Activated T-helper 17 cell treated with anti-CD3 and anti-CD28 coated beads, Interleukin-2, amount 50 U/mL, for 72 hours (primary cell): Measurements from ENCODE around the gene TRIM3. TPM values are rescaled to one million over a fixed set of nuclear protein-coding genes. Genes with fewer than 3 reads are reported as not detected.

Experiments
- ATAC-seq: fragments of 150-1000 bp; cut with Tn5 transposase; replicated peaks from 2 replicates; pipeline ENCODE4 v1.10.0; 2021; ENCODE audit warnings: mild to moderate bottlenecking, moderate library complexity
- H3K27ac Mint-ChIP-seq: one replicate; pipeline ENCODE4 v1.8.0; 2022; ENCODE audit warnings: mixed read lengths
- H3K27me3 Mint-ChIP-seq: one replicate; pipeline ENCODE4 v1.8.0; 2022; ENCODE audit warnings: mixed read lengths
- H3K36me3 Mint-ChIP-seq: one replicate; pipeline ENCODE4 v1.8.0; 2022; ENCODE audit warnings: low read depth, mild to moderate bottlenecking, mixed read lengths
- H3K4me1 Mint-ChIP-seq: one replicate; pipeline ENCODE4 v1.8.0; 2022; ENCODE audit warnings: mixed read lengths
- H3K4me3 Mint-ChIP-seq: one replicate; pipeline ENCODE4 v1.8.0; 2022; ENCODE audit warnings: mild to moderate bottlenecking, mixed read lengths
- H3K9me3 Mint-ChIP-seq: one replicate; pipeline ENCODE4 v1.8.0; 2022; ENCODE audit warnings: mixed read lengths
- total RNA-seq, 2 donors: library from RNA; stranded (reverse); gene quantifications; one replicate each; pipeline ENCODE4 v1.2.3, GENCODE V29; 2022

Gene TRIM3
- total RNA-seq, 2 donors from 2014 or later: 7.0 to 10.7 TPM

GRCh38 chr11:6468712-6469495 lies 4.8 kb downstream of the TRIM3 start:
- Mint-ChIP-seq H3K4me1 (peaks cover 6% of the 10 kb centered on the region), H3K36me3 (peaks cover 6% of the 10 kb centered on the region), H3K27ac (no peak overlapping the region), H3K4me3 (no peak overlapping the region), H3K9me3 (no peaks in the 10 kb centered on the region), H3K27me3 (no peaks in the 10 kb centered on the region)
- peak; percentile 23 for ATAC-seq

- Mint-ChIP-seq H3K9me3 (no peaks in the 10 kb centered on the region), H3K4me3 (no peak overlapping the region), H3K27me3 (no peaks in the 10 kb centered on the region), H3K27ac (no peak overlapping the region), H3K36me3 (peaks cover 11% of the 10 kb centered on the region), H3K4me1 (no peaks in the 10 kb centered on the region)
- no peak for ATAC-seq
Measured at GRCh38 chr11:6459099-6459450, 14.7 kb downstream of the TRIM3 start.

DNA sequence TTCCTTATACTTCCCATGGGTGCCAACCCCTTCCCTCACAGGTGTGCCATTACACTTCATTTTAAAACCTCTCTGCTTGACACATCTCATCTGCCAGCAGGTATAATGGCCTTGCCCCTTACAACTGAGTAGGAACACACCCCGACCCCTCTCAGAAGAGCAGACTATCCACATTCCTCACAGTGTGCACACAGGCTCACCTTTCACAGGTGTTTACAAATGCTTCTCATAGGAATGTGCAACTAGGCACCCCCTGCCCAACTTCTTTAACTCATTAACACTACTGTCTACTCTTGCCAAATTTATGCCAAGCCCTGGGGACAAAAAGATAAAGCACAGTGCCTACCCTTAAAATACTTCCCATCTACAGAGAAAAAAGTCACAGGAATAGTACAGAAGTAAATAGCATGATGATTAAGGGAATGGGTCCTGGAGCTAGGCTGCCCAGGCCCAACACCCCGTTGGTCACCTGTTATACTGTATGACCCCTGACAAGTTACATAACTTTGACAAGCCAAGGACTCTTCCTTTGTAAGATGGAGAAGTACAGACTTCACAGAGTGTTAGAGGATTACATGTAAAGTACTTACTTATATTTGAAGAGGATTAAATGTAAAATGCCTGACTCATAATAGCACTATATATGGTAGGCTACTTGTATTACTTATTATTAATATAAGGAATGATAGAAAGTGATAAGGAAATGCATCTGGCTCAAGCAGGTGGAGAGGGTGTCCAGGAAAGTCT lies 15.2 kb downstream of the TRIM3 start:
- Mint-ChIP-seq H3K27ac (no peak overlapping the region), H3K4me3 (no peak overlapping the region), H3K36me3 (peaks cover 11% of the 10 kb centered on the region), H3K9me3 (no peaks in the 10 kb centered on the region), H3K4me1 (no peaks in the 10 kb centered on the region), H3K27me3 (no peaks in the 10 kb centered on the region)
- no peak for ATAC-seq

- H3K4me1 Mint-ChIP-seq: no peaks in the 10 kb centered on the region
- H3K9me3 Mint-ChIP-seq: no peaks in the 10 kb centered on the region
- H3K27ac Mint-ChIP-seq: no peak overlapping the region
- H3K36me3 Mint-ChIP-seq: peaks cover 11% of the 10 kb centered on the region
- ATAC-seq: no peak
- no peak overlapping the region for H3K4me3 Mint-ChIP-seq
- no peaks in the 10 kb centered on the region for H3K27me3 Mint-ChIP-seq
Measured at GRCh38 chr11:6457581-6458320, 16.0 kb downstream of the TRIM3 start.

DNA sequence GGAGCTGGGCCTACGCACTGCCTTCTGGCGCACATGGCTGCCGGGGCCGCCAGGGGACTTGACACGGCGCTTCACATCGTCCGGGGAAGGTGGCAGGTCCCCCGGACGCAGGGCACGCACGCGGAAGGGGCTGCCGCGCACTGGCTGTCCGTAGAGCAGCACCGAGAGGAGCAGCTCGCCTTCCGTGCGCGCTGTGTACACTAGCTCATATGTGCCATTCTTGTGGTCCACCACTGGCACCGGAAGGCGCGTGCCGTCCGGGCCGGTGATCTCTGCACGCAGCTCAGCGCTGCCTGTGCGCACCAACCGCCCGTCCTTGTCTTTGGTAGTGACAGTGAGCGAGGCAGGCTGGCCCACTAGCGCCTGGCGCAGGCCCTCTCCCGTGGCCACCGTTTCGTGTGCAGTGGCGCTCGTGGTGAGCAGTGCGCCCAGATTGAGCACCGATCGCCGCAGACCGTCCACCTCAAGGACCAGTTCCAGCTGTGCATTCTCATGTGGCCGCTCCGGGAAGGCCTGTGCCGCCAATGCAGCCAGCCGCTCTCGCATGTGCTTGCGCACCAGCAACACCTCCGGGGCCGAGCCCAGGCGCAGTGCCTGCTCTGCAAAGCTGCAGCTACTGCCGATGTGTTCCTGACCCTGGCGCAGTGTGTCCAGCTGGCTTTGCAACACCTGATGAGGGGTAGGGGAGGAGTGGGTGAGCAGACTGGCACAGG lies 17.2 kb downstream of the TRIM3 start:
- H3K27me3 Mint-ChIP-seq: no peaks in the 10 kb centered on the region
- H3K9me3 Mint-ChIP-seq: no peaks in the 10 kb centered on the region
- ATAC-seq: no peak
- peaks cover 11% of the 10 kb centered on the region for H3K36me3 Mint-ChIP-seq
- no peaks in the 10 kb centered on the region for H3K4me1 Mint-ChIP-seq
- no peak overlapping the region for H3K4me3 Mint-ChIP-seq
- H3K27ac Mint-ChIP-seq: no peak overlapping the region

DNA sequence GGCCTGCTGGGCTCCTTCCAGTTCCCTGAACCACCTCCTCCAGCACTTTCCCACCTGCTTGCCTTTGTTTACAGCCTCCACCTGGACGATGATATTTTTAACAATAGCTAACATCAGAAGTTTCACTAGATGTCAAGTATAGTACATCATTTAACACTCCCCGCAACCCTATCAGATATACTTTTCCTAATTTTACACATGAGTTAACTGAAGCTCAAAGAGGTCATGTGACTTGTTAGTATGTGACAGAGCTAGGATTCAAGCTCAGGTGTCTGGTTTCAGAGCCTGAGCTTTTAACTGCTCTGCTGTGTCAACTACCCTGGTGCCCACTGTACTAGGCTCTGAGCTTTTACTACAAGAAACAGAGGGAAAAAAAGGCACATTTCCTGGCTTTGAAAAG lies 18.7 kb downstream of the TRIM3 start:
- no peak overlapping the region for H3K4me3 Mint-ChIP-seq
- peaks cover 11% of the 10 kb centered on the region for H3K36me3 Mint-ChIP-seq
- no peak for ATAC-seq
- no peaks in the 10 kb centered on the region for H3K27me3 Mint-ChIP-seq
- H3K4me1 Mint-ChIP-seq: no peaks in the 10 kb centered on the region
- H3K27ac Mint-ChIP-seq: no peak overlapping the region
- no peaks in the 10 kb centered on the region for H3K9me3 Mint-ChIP-seq

- H3K27ac Mint-ChIP-seq: no peak overlapping the region
- H3K27me3 Mint-ChIP-seq: no peaks in the 10 kb centered on the region
- no peak for ATAC-seq
- H3K36me3 Mint-ChIP-seq: peaks cover 11% of the 10 kb centered on the region
- H3K9me3 Mint-ChIP-seq: no peaks in the 10 kb centered on the region
- no peak overlapping the region for H3K4me3 Mint-ChIP-seq
- no peaks in the 10 kb centered on the region for H3K4me1 Mint-ChIP-seq
Measured at GRCh38 chr11:6453152-6453551, 20.6 kb downstream of the TRIM3 start.

GRCh38 chr11:6452219-6452618 lies 21.5 kb downstream of the TRIM3 start:
- no peak overlapping the region for H3K4me3 Mint-ChIP-seq
- no peaks in the 10 kb centered on the region for H3K9me3 Mint-ChIP-seq
- peaks cover 11% of the 10 kb centered on the region for H3K36me3 Mint-ChIP-seq

DNA sequence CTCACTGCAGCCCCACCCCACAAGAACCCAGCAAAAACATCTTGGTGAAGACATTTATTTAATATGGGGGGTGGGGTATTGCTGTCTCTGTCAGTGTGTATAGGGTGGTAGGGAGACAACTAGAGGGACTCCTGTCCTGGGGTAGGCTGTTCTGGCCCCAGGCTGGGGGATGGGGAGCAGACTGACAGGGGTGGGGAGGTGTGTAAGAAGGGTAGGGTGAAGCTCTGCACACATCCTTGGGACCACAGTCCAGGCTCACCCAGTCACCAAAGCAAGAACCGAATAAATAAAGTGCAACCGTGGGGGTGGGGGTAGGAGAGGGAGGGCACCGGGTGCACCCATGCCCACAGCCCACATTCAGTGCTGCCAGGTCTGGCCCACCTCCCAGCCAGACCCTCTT lies 25.2 kb downstream of the TRIM3 start:
- no peaks in the 10 kb centered on the region for H3K4me1 Mint-ChIP-seq
- ATAC-seq: no peak
- H3K9me3 Mint-ChIP-seq: no peaks in the 10 kb centered on the region
- no peaks in the 10 kb centered on the region for H3K27me3 Mint-ChIP-seq
- no peak overlapping the region for H3K27ac Mint-ChIP-seq
- H3K4me3 Mint-ChIP-seq: no peak overlapping the region
- no peaks in the 10 kb centered on the region for H3K36me3 Mint-ChIP-seq

More at GRCh38 chr11:6452219-6452618, 21.5 kb downstream of the TRIM3 start:
- no peak for ATAC-seq
- Mint-ChIP-seq H3K27me3 (no peaks in the 10 kb centered on the region), H3K27ac (no peak overlapping the region), H3K4me1 (no peaks in the 10 kb centered on the region)

GRCh38 chr11:6443269-6444003 lies 30.3 kb downstream of the TRIM3 start:
- Mint-ChIP-seq H3K27me3 (no peaks in the 10 kb centered on the region), H3K27ac (no peak overlapping the region), H3K4me1 (no peaks in the 10 kb centered on the region), H3K9me3 (no peaks in the 10 kb centered on the region), H3K4me3 (no peak overlapping the region), H3K36me3 (no peaks in the 10 kb centered on the region)
- peak; percentile 85 for ATAC-seq

DNA sequence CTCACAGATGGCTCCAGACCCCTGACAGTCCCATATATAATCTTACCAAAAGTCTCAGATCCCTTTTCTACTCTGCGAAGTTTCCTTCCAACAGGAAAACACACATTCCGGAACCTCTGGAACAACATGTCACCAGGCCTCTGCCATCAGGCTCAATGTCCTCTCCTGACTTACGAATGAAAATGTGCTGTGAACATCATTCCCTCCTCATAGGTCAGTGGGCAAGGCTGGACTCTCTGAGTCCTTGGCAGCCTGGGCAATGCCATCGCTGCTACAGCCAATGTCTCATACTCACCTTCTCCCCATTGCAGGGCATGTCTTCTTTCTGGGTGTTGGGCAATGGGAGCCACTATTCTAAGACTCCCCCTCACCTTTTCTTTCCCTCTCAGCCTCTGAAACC lies 31.3 kb downstream of the TRIM3 start:
- no peaks in the 10 kb centered on the region for H3K4me1 Mint-ChIP-seq
- ATAC-seq: no peak

DNA sequence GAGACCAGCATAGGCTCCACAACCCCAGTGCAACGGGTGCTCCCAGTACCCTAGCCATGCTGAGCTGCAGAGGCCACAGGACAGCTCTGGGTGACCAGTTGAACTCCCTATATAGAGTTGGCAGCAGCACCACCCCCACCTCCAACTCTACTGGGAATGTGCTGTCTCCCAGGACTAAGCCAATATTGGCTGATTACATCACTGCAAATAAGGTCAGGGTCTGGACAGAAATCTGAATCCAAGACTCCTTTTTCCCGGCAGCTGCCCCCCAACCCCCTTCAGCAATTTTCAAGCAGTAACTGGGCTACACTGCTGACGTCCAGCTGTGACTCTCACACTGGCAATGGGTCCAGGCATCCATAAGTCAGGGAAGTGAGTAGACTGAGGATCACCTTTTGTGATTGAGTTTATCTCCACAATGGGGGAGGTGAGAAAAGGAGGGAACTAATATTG lies 32.8 kb downstream of the TRIM3 start, which contains the start of gene HPX:
Gene HPX (minus strand): TSS at position 82 of the 453 bp plus-strand sequence. CDS start 24 bp downstream, at position 58.
- Mint-ChIP-seq H3K4me3 (no peak within 1 kb of the TSS), H3K9me3 (no peaks in the 10 kb centered on the region), H3K27ac (no peak within 1 kb of the TSS), H3K36me3 (no peaks in the 10 kb centered on the region), H3K27me3 (no peaks in the 10 kb centered on the region), H3K4me1 (no peaks in the 10 kb centered on the region)
- ATAC-seq: no peak

More for the DNA sequence above, 31.3 kb downstream of the TRIM3 start:
- no peaks in the 10 kb centered on the region for H3K9me3 Mint-ChIP-seq
- H3K36me3 Mint-ChIP-seq: no peaks in the 10 kb centered on the region
- H3K4me3 Mint-ChIP-seq: no peak overlapping the region
- H3K27me3 Mint-ChIP-seq: no peaks in the 10 kb centered on the region
- H3K27ac Mint-ChIP-seq: no peak overlapping the region

DNA sequence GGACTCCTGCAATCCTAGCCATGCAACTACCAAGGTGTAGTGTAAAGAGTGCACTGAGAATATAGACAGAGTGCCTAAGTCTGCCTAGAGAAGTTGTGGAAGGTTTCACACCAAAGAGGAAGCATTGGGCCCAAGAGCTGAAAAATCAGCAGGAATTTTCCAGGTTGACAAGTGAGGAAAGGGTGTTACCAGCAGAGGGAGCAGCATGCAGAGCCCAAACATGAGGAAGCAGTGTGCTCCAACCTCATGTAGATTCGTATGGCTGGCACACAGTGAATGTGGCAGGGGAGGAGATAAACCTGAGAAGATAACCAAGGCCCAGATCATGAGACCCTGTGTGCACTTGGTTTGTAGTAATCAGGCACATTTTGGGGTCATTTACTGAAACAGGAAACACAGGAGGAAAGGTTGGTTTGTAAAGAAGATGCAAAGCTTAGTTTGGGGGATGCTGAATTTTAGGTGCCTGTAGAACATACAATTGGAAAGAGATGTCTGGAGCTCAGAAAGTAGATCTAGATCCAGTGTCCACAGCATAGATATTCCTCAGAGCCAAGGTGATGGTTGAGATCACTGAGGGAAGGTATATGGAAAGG lies 34.7 kb downstream of the TRIM3 start:
- Mint-ChIP-seq H3K4me3 (no peak overlapping the region), H3K36me3 (no peaks in the 10 kb centered on the region), H3K27ac (no peak overlapping the region), H3K9me3 (no peaks in the 10 kb centered on the region), H3K27me3 (no peaks in the 10 kb centered on the region), H3K4me1 (no peaks in the 10 kb centered on the region)
- peak; percentile 66 for ATAC-seq
